HG02973 (cell line): ENCODE data around the gene TMEM98.
"Not testable (repeated sequence)": the region's sequence is repeated elsewhere in the genome, so short reads cannot be mapped to it uniquely, and the experiment has no call there.

Experiments
- ATAC-seq: cut with Tn5 transposase; IDR thresholded peaks from one replicate; pipeline ENCODE4 v1.9.1; 2021; ENCODE audit warnings: moderate library complexity; ENCODE audit not compliant: unreplicated experiment

TMEM98 gene

DNA sequence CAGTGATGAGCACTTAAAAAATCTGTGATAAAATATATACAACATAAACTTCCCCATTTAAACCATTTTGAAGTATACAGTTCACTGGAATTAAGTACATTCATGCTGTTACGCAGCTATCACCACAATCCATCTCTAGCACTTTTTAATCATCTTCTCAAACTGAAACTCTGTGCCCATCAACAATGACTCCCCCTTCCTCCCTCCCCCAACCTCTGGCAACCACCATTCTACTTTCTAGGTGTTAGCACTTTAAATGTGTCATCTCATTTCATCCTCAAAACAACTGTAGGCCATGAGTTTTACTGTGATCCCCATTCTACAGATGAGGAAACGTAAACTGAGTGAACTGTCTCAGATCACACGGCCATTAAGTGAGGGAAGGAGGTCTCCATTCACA, 13.8 kb upstream of the TMEM98 start:
- ATAC-seq, result no peak

GRCh38 chr17:32915245-32915644, 12.7 kb upstream of the TMEM98 start:
- no peak for ATAC-seq

- ATAC-seq, result no peak
These were observed 11.8 kb upstream of the TMEM98 start for GRCh38 chr17:32916134-32916533.

DNA sequence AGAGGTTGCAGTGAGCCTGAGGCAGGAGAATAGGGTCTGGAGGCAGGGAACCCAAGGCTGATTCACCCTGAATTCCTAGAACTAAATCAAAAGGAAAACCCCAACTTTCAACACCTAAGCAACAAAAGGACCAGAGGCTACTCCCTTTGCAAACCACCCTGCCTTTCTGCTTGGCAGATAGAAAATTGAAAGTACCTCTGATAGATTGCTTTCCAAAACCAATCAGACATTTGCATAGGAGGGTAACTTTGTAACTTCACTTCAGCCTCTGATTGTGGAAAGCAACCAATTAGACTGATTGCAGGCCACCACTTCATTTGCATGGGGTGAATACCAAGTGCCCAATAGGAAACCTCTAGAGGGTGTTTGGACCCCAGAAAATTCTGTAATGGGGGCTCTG, 10.9 kb upstream of the TMEM98 start:
- no peak for ATAC-seq

DNA sequence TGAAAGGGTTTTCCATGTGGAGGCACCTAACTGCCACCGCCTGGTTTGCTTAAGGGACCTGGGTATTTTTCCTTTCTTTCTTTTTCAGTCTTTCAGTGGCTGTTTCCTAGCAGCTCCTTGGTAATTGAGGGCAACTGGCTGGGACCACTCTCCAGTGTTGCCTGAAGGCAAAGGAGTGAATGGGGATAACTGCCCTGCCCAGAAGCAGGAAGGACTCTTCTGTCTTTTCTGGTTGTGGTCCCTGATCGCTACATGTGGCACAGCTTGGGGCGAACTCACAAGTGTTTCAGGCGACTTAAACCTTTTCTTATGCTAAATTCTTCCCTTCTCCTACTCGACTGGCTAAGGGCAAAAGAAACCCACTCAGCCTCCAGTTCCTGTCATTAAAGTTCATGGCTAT, 10.1 kb upstream of the TMEM98 start:
- no peak for ATAC-seq

DNA sequence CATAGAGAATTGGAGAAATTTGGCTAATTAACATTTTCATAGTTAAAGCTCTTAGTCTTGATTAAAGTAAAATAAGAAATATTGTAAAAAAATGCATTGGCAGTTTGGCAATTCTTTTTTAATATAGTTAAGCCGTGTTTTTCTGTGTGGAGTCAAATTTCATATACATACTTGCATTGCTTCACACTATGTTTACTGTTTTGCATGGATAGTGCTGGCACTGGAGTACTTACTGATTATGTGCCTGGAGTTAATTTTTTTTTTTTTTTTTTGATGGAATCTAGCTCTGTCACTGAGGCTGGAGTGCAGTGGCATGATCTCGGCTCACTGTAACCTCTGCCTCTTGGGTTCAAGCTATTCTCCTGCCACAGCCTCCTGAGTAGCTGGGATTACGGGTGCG, 8.1 kb upstream of the TMEM98 start:
- ATAC-seq, result not testable (repeated sequence)

DNA sequence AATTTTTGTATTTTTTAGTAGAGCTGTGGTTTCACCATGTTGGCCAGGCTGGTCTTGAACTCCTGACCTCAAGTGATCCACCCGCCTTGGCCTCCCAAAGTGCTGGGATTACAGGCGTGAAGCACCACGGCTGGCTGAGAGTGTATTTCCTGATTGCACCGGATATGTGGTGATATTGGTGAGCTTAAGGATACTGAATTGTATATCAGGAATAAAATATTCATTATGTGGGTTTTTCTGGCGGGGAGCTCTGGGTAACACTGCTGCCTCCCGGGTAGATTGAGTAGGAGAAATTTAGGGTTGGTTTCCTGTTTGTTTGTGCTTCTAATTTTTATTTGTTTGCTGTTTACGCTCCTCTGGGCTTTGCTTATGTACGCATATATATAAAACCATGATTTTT, 7.7 kb upstream of the TMEM98 start:
- ATAC-seq, result no peak

DNA sequence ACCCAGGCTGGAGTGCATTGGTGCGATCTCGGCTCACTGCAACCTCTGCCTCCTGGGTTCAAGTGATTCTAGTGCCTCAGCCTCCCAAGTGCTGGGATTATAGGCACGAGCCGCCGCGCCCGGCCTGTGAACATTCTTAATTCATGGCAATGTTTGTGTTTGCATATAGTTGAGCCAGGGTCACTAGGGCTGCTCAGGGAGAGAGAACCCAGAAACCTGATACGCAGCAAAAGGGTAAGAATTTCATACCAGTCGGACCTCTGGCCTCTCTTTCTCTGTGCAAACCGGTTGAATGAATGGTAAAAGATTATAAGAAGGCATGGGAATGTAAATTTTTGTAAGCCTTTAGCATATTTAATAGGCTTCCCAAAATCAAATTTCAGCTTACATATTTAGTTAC, 6.9 kb upstream of the TMEM98 start:
- no peak for ATAC-seq

DNA sequence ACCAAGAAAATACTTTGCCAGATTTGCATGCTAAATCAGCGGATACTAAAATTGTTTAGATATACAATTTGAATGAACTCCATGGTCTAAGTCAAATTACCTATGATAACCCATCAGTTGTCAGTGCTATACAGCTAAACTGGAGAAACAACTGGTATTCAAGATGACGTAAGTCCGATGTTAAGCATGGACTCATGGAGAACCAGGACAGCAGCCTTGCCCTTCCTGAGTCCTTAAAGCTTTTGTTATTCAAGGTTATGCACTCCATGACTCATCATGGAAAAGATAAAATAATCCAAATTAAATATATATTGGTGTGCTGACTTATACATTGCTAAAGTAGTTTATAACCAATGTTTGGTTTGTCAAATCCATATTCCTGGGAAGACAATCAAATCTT, 4.0 kb upstream of the TMEM98 start:
- not testable (repeated sequence) for ATAC-seq

GRCh38 chr17:32926183-32926582, 1.8 kb upstream of the TMEM98 start:
- no peak for ATAC-seq

- ATAC-seq, result not testable (repeated sequence)
These were observed 1.2 kb upstream of the TMEM98 start for GRCh38 chr17:32926789-32927188.

- no peak for ATAC-seq
These were observed 691 bp upstream of the TMEM98 start for GRCh38 chr17:32927201-32927723.

GRCh38 chr17:32928586-32929535, 908 bp downstream of the TMEM98 start:
- no peak for ATAC-seq

DNA sequence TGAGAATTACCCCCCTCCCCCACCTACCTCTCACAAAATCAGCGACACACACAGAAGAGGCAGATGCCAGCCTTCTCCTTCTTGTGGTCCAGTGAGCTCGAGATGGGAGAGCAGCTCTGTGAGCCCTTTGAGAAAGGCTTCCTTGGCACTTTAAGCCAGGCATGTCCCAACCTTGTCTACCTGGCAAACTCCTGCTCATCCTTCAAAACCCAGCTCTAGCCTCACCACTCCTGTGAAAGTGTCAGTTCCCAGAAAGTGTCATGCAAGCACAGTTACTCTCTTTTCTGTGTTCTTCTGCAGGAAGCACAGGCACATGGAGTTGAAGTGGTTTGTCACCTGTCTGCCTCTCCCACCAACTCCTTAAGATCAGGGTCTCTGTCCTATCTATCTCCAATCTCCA, 1.6 kb downstream of the TMEM98 start:
- no peak for ATAC-seq

DNA sequence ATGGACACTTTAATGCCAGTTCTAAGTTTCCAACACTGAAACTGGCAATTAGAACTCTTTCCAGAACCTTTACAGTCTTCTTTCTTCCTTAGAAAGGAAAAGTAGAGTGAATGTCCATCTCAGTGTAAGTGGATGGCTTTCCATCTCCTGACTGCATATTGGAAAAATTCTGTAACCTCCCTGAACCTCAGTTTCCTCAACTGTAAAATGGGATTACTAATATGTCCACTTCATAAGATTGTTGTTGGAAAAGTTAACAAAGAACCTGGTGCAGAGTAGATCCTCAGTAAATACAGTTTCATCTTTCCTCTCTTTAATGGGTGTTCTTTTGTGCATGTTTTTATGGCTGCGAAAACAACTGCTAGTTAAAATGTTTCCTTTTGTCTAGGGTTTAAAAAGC, 2.6 kb downstream of the TMEM98 start:
- ATAC-seq, result no peak

DNA sequence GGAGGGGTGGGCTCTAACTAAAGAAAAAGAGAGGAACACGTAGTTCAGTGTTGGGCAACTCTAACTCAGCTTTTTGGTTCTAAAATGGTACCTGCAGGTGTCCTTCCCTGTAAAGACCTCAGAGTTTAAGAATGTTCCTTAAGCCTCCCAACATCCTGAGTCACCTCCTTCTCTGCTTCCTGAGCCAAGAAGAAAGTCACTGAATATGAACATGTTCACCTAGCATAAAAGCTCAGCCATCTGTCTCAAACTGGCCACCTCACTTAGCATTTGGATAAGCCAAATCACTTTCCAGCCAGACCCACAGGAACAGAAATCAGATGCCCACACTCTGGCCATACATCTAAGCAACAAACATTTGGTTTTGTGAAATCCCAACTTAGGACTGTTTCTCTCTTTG, 3.7 kb downstream of the TMEM98 start:
- no peak for ATAC-seq

GRCh38 chr17:32933881-32934280, 5.9 kb downstream of the TMEM98 start:
- no peak for ATAC-seq

GRCh38 chr17:32935726-32936125, 7.8 kb downstream of the TMEM98 start:
- no peak for ATAC-seq

DNA sequence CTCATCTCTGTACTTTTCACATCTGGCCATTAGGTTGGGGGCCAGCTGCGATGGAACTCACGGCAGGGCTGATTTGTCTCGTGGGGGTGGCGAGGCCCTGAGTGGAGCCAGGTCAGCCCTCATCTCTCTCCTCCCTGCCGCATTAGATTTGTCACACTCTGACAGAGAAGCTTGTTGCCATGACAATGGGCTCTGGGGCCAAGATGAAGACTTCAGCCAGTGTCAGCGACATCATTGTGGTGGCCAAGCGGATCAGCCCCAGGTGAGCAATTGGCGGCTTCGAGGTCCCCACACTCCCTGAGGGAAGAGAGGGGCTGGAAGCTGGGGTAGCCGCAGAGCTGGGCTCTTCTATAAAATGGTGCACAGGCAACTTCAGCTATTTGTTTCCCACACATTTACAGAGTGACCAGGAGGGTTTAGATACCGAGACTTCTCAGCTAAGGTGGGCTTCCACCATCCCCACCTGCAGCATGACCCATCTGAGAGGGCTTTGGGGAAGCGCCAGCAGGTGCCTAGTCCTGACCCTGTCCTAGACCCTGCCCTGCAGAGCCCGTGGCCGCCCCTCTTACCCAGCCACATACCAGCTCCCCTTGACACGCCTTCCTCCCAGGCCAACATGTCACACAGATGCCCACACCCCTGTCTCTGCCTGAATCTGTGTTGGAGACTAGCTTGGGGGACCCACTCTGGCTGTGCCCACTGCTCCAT, 8.4 kb downstream of the TMEM98 start:
- no peak for ATAC-seq

DNA sequence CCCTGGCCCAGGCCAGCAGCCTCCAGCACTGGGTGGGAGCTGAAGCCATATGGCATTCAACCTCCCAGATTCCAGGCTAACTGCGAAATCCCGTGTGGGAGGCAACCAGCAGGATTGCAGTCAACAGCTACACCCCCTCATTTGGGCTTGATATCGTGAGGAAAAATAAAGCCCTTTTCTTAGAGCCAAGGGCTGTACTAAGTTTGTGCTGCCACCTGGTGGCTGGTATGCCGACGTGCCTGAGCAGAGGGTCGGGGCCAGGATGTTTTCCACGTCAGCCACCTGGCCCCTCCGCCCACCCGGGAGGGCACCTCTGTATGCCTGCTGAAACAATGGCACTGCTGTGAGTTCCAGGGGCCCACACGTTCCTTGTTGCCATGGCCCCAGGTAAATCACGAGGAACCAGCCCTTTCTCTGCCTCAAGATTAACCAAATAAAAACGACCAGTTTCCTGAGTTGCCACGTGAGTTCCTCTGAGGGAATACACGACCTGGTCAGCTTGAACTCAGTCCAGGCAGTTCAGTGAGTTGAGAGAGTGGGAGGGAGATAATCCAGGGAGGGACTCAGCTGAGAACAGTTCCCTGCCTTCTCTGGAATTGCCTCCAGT, 9.0 kb downstream of the TMEM98 start:
- no peak for ATAC-seq

- no peak for ATAC-seq
These were observed 12.9 kb downstream of the TMEM98 start for GRCh38 chr17:32940706-32941390.
